ENCODE measurements around the gene ANKS4B.
"Not testable (repeated sequence)": the region's sequence is repeated elsewhere in the genome, so short reads cannot be mapped to it uniquely, and the experiment has no call there.

Gene ANKS4B

GRCh38 chr16:21263640-21264570 is 30.4 kb downstream of the ANKS4B start:
- peak; percentile 11 for DNase-seq (ENCODE audit: low spot score)

GRCh38 chr16:21264571-21265036 is 31.1 kb downstream of the ANKS4B start:
- DNase-seq (ENCODE audit: low spot score), result no peak

- DNase-seq (ENCODE audit: low spot score), result no peak
These were observed 31.8 kb downstream of the ANKS4B start for GRCh38 chr16:21265104-21265837.

- DNase-seq (ENCODE audit: low spot score), result no peak
These were observed 33.8 kb downstream of the ANKS4B start for GRCh38 chr16:21267298-21267697.

GRCh38 chr16:21268236-21268635 is 34.7 kb downstream of the ANKS4B start:
- no peak for DNase-seq (ENCODE audit: low spot score)

- no peak for DNase-seq (ENCODE audit: low spot score)
These were observed 38.8 kb downstream of the ANKS4B start for GRCh38 chr16:21272253-21272652.

- DNase-seq (ENCODE audit: low spot score), result not testable (repeated sequence)
These were observed 39.3 kb downstream of the ANKS4B start for GRCh38 chr16:21272763-21273162.

- no peak for DNase-seq (ENCODE audit: low spot score)
These were observed 40.8 kb downstream of the ANKS4B start for GRCh38 chr16:21274172-21274726.

GRCh38 chr16:21275529-21275928 is 42.0 kb downstream of the ANKS4B start:
- DNase-seq (ENCODE audit: low spot score), result no peak

GRCh38 chr16:21276090-21276489 is 42.6 kb downstream of the ANKS4B start:
- no peak for DNase-seq (ENCODE audit: low spot score)

- DNase-seq (ENCODE audit: low spot score), result no peak
These were observed 43.8 kb downstream of the ANKS4B start for GRCh38 chr16:21277045-21277926.

GRCh38 chr16:21277927-21278706 is 44.6 kb downstream of the ANKS4B start, which contains the start of gene CRYM:
Gene CRYM, minus strand, starts transcription at chr16:21278290. Its CDS starts 39 bp downstream, at chr16:21278251.
- DNase-seq (ENCODE audit: low spot score), result peak; percentile 69

- no peak for DNase-seq (ENCODE audit: low spot score)
These were observed 46.0 kb downstream of the ANKS4B start for GRCh38 chr16:21279501-21279900.

GRCh38 chr16:21281698-21282389 is 48.3 kb downstream of the ANKS4B start:
- DNase-seq (ENCODE audit: low spot score), result no peak

GRCh38 chr16:21283521-21284289 is 50.2 kb downstream of the ANKS4B start:
- DNase-seq (ENCODE audit: low spot score), result peak; percentile 64

- no peak for DNase-seq (ENCODE audit: low spot score)
These were observed 50.9 kb downstream of the ANKS4B start for GRCh38 chr16:21284414-21284813.

GRCh38 chr16:21285314-21285713 is 51.8 kb downstream of the ANKS4B start:
- DNase-seq (ENCODE audit: low spot score), result no peak

- not testable (repeated sequence) for DNase-seq (ENCODE audit: low spot score)
These were observed 56.3 kb downstream of the ANKS4B start for GRCh38 chr16:21289789-21290188.
